Neuronal stem cell (in vitro differentiated cells): ENCODE measurements around the gene STMN3.
A peak's percentile ranks its signal among the peaks of the same experiment; 100 is the strongest.
"Not testable (repeated sequence)": the region's sequence is repeated elsewhere in the genome, so short reads cannot be mapped to it uniquely, and the experiment has no call there.

Experiments
- DNase-seq: peaks from one replicate; pipeline ENCODE4 v3.0.0-alpha.2; 2013; ENCODE audit warnings: low spot score
- H2AFZ ChIP-seq: one replicate; pipeline ENCODE4 v1.6.1; 2013; ENCODE audit warnings: mild to moderate bottlenecking, low read length, inconsistent platforms
- H2AK5ac ChIP-seq: 2 replicates; pipeline ENCODE4 v1.6.1; 2013; ENCODE audit warnings: low read depth, mild to moderate bottlenecking, inconsistent platforms, low read length, moderate library complexity, mixed read lengths
- H2BK120ac ChIP-seq: 2 replicates; pipeline ENCODE4 v1.6.1; 2013; ENCODE audit warnings: low read depth, mild to moderate bottlenecking, inconsistent platforms, low read length, moderate library complexity, mixed read lengths
- H2BK12ac ChIP-seq: one replicate; pipeline ENCODE4 v1.6.1; 2013; ENCODE audit warnings: low read length, inconsistent platforms
- H2BK15ac ChIP-seq: 2 replicates; pipeline ENCODE4 v1.6.1; 2013; ENCODE audit warnings: mild to moderate bottlenecking, low read length, inconsistent platforms, mixed read lengths
- H2BK5ac ChIP-seq: one replicate; pipeline ENCODE4 v1.6.1; 2013; ENCODE audit warnings: inconsistent platforms, mild to moderate bottlenecking, low read length, moderate library complexity
- H3K14ac ChIP-seq: one replicate; pipeline ENCODE4 v1.6.1; 2013; ENCODE audit warnings: low read length, inconsistent platforms
- H3K18ac ChIP-seq: 2 replicates; pipeline ENCODE4 v1.6.1; 2013; ENCODE audit warnings: low read length, inconsistent platforms
- H3K23ac ChIP-seq: 2 replicates; pipeline ENCODE4 v1.6.1; 2013; ENCODE audit warnings: low read depth, mild to moderate bottlenecking, mixed read lengths, low read length, inconsistent platforms; ENCODE audit not compliant: poor library complexity
- H3K27ac ChIP-seq: replicated peaks from 3 replicates; pipeline ENCODE4 v1.5.1; 2013; ENCODE audit warnings: low read length, inconsistent platforms
- H3K27me3 ChIP-seq, 3 experiments: 2 replicates each; pipeline ENCODE4 v1.6.1; 2013; ENCODE audit warnings: low read length in 3 of 3, mild to moderate bottlenecking in 2 of 3, inconsistent platforms in 1 of 3, low read depth in 1 of 3, mixed read lengths in 1 of 3, moderate library complexity in 1 of 3; ENCODE audit not compliant: control insufficient read depth in 3 of 3, insufficient read depth in 3 of 3
- H3K36me3 ChIP-seq, 2 donors: replicated peaks in 1 of 2; 2 replicates each; pipeline ENCODE4 v1.6.1; 2013; ENCODE audit warnings: low read length in 2 of 2; ENCODE audit not compliant: control insufficient read depth in 2 of 2, insufficient read depth in 2 of 2
- H3K4ac ChIP-seq: 2 replicates; pipeline ENCODE4 v1.6.1; 2013; ENCODE audit warnings: inconsistent platforms, mild to moderate bottlenecking, low read length, moderate library complexity
- H3K4me1 ChIP-seq, 2 donors: 1 replicate in 1 of 2; 2 replicates in 1 of 2; pipeline ENCODE4 v1.6.1; 2013; ENCODE audit warnings: low read length in 2 of 2, low read depth in 1 of 2; ENCODE audit not compliant: control insufficient read depth in 2 of 2, insufficient read depth in 1 of 2
- H3K4me2 ChIP-seq: one replicate; pipeline ENCODE4 v1.6.1; 2013; ENCODE audit warnings: mild to moderate bottlenecking, low read length, inconsistent platforms; ENCODE audit not compliant: insufficient read depth, poor library complexity, severe bottlenecking
- H3K4me3 ChIP-seq, 2 donors: 2 replicates each; pipeline ENCODE4 v1.5.1; 2013; ENCODE audit warnings: low read length in 2 of 2, mild to moderate bottlenecking in 2 of 2, inconsistent platforms in 1 of 2, moderate library complexity in 1 of 2
- H3K79me1 ChIP-seq: one replicate; pipeline ENCODE4 v1.6.1; 2013; ENCODE audit warnings: low read depth, mild to moderate bottlenecking, inconsistent platforms, low read length, moderate library complexity
- H3K9ac ChIP-seq: one replicate; pipeline ENCODE4 v1.6.1; 2013; ENCODE audit warnings: mild to moderate bottlenecking, low read depth, low read length, inconsistent platforms; ENCODE audit not compliant: poor library complexity
- H3K9me3 ChIP-seq, 2 donors: replicated peaks in 1 of 2; 2 replicates each; pipeline versions ENCODE3 to v1.6.1; 2013; ENCODE audit warnings: low read length in 2 of 2, mild to moderate bottlenecking in 2 of 2, inconsistent platforms in 1 of 2, low read depth in 1 of 2, mixed read lengths in 1 of 2, moderate library complexity in 1 of 2; ENCODE audit not compliant: control insufficient read depth in 2 of 2, insufficient read depth in 1 of 2
- H4K8ac ChIP-seq: one replicate; pipeline ENCODE4 v1.6.1; 2013; ENCODE audit warnings: low read depth, mild to moderate bottlenecking, inconsistent platforms, low read length, moderate library complexity
- H4K91ac ChIP-seq: one replicate; pipeline ENCODE4 v1.6.1; 2013; ENCODE audit warnings: low read length, low read depth, mild to moderate bottlenecking, inconsistent platforms; ENCODE audit not compliant: poor library complexity
- WGBS, 2 donors: extraction: QIAGEN DNeasy Blood & Tissue Kit; methylation state at CpG; one replicate each; pipeline ENCODE4 v1.1.7; 2013; ENCODE audit warnings: missing lambda C conversion rate in 2 of 2, mixed read lengths in 1 of 2; ENCODE audit not compliant: insufficient read length in 2 of 2, insufficient replicate concordance in 1 of 2; ENCODE audit errors: extremely low coverage in 2 of 2; 5-methylcytosine and 5-hydroxymethylcytosine counted together

The STMN3 gene

DNA sequence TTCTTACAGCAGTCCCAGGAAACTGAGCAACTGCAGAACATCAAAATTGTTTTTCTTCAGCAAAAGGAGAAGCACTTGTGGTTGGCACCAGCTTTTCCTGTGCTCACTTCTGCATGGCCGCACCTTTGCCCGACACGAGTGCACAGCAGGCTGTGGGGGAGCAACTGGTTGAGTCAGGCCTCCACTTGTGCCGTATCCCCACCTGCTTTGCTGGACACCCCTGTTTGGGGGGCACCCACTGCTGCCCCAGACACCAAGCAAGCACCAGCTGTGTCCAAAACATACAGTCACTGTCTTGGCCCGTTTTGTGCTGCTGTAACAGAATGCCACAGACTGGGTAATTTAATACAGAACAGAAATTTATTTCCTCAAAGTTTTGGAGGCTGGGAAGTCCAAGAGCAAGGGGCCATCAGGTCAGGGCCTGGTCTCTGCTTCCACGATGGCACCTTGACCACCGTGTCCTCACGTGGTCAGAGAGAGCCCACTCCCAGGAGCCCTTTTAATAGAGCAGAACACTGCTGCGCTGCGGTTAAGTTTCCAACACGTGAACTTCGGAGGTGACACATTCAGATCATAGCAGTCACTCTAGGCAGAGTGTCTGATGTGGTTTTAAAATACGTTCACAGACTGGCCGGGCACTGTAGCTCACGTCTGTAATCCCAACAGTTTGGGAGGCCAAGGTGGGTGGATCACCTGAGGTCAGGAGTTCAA is 17.6 kb downstream of the STMN3 start:
- Histone ChIP-seq H2BK15ac (peak overlapping the region; percentile 54), H3K27me3 (no peaks in the 10 kb centered on the region), H4K8ac (no peak overlapping the region), H3K23ac (no peak overlapping the region), H2BK5ac (no peak overlapping the region), H3K27ac (no peak overlapping the region), H3K14ac (no peak overlapping the region), H4K91ac (no peak overlapping the region), H3K4me2 (no peak overlapping the region), H3K79me1 (no peaks in the 10 kb centered on the region), H3K4me3 (no peak overlapping the region), H2AK5ac (no peak overlapping the region), H2AFZ (no peak overlapping the region), H3K9ac (no peak overlapping the region), H3K4ac (no peak overlapping the region), H3K18ac (no peak overlapping the region), H2BK12ac (no peak overlapping the region), H2BK120ac (no peak overlapping the region), H3K36me3 (peaks cover 0 to 8% of the 10 kb centered on the region in 2 donors), H3K4me1 (peaks cover 4 to 6% of the 10 kb centered on the region in 2 donors), H3K9me3 (no peaks in the 10 kb centered on the region)
- DNase-seq, result no peak
- no CpG with 5 or more reads among the region's 15 CpGs for WGBS, 2 donors

DNA sequence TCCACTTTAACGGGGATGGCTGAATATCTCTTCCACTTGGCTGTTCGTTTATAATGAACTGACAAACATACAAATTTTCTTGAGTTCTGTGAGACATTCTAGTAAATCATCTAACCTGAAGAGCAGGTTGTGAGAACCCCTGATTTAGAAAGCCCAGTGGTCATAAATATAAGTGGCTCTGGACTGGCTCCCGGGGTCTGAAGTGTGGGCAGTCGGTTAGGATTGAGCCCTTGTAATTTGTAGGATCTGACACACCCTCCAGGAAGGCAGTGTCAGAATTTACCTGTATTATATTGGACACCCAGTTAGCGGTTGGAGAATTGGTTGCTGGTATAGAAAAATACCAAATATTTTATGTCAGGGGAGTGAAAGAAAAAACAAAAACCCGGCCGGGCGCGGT is 19.5 kb downstream of the STMN3 start:
- no peak overlapping the region for H3K4me3 ChIP-seq

DNA sequence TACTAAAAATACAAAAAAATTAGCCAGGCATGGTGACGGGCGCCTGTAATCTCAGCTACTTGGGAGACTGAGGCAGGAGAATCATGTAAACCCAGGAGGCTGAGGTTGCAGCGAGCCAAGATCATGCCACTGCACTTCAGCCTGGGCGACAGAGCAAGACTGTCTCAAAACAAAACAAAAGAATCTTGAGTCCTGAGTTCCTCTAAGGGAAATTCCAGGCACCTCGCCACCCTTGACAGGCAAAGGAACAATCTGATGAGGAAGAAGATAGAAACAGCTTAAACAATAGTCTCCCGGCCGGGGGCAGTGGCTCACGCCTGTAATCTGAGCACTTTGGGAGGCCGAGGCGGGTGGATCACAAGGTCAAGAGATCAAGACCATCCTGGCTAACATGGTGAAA is 21.8 kb downstream of the STMN3 start:
- not testable (repeated sequence) for H3K27me3 ChIP-seq, H2BK5ac ChIP-seq, H3K27ac ChIP-seq, H3K23ac ChIP-seq, H3K4me3 ChIP-seq, H3K9me3 ChIP-seq, H3K9ac ChIP-seq, H3K18ac ChIP-seq, H2AFZ ChIP-seq, H3K4ac ChIP-seq, H2BK120ac ChIP-seq, H3K14ac ChIP-seq, H3K36me3 ChIP-seq, H4K91ac ChIP-seq, H3K4me1 ChIP-seq, H3K79me1 ChIP-seq, DNase-seq, H3K4me2 ChIP-seq, H2BK15ac ChIP-seq, H2AK5ac ChIP-seq, H4K8ac ChIP-seq, H2BK12ac ChIP-seq
- no CpG with 5 or more reads among the region's 10 CpGs for WGBS, 2 donors

More for the DNA sequence above, 19.5 kb downstream of the STMN3 start:
- Histone ChIP-seq H2BK12ac (no peak overlapping the region), H4K8ac (no peak overlapping the region), H3K27ac (no peak overlapping the region), H3K23ac (no peak overlapping the region), H3K4me2 (no peak overlapping the region), H3K4ac (no peak overlapping the region), H3K18ac (no peak overlapping the region), H3K36me3 (no peaks in the 10 kb centered on the region), H2BK120ac (no peak overlapping the region), H3K9me3 (no peaks in the 10 kb centered on the region), H3K79me1 (no peaks in the 10 kb centered on the region), H2BK15ac (no peak overlapping the region), H3K14ac (no peak overlapping the region), H4K91ac (no peak overlapping the region), H2AFZ (no peak overlapping the region), H3K4me1 (peaks cover 4 to 6% of the 10 kb centered on the region in 2 donors), H3K27me3 (no peaks in the 10 kb centered on the region), H3K9ac (no peak overlapping the region), H2BK5ac (no peak overlapping the region), H2AK5ac (no peak overlapping the region)
- WGBS, 2 donors, result no CpG with 5 or more reads among the region's 9 CpGs
- DNase-seq, result no peak

DNA sequence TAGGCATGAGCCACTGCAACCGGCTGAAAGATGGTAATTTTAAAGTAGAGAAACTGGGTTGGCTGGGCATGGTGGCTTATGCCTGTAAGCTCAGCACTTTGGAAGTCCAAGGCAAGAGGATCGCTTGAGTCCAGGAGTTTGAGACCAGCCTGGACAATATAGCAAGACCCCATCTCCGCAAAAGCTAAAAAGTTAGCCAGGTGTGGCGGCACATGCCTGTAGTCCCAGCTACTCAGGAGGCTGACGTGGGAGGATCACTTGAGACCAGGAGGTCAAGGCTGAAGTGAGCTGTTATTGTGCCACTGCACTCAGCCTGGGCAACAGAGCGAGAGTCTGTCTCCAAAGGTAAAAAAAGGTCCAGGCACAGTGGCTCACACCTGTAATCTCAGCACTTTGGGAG is 22.3 kb downstream of the STMN3 start:
- H3K4me2 ChIP-seq, H4K8ac ChIP-seq, H2AFZ ChIP-seq, H2BK12ac ChIP-seq, H3K36me3 ChIP-seq, H3K9ac ChIP-seq, H4K91ac ChIP-seq, H3K9me3 ChIP-seq, H2BK15ac ChIP-seq, H2BK5ac ChIP-seq, H3K27me3 ChIP-seq, DNase-seq, H3K18ac ChIP-seq, H3K4ac ChIP-seq, H3K4me3 ChIP-seq, H2BK120ac ChIP-seq, H3K79me1 ChIP-seq, H2AK5ac ChIP-seq, H3K4me1 ChIP-seq, H3K23ac ChIP-seq, H3K27ac ChIP-seq, H3K14ac ChIP-seq: not testable (repeated sequence)
- no CpG with 5 or more reads among the region's 6 CpGs for WGBS, 2 donors
